ENCODE measurements around the gene GSX2.

- TF ChIP-seq ZNF239 (tag by site-specific recombination; IDR thresholded peaks at IDR 0.05) (no peak), CTCF (tag by site-specific recombination; IDR thresholded peaks at IDR 0.05) (no peak), ZNF248 (tag by site-specific recombination; IDR thresholded peaks at IDR 0.05) (no peak), ZBTB11 (tag by site-specific recombination; conservative IDR thresholded peaks at IDR 0.05; ENCODE audit: low read depth) (no peak), HOXA7 (CRISPR knock-in tag; IDR thresholded peaks at IDR 0.05; ENCODE audit: borderline replicate concordance) (no peak), ZSCAN23 (tag by site-specific recombination; IDR thresholded peaks at IDR 0.05) (no peak), ZNF280D (tag by site-specific recombination; IDR thresholded peaks at IDR 0.05) (no peak), ZNF175 (tag by site-specific recombination; IDR thresholded peaks at IDR 0.05) (no peak), PATZ1 (tag by site-specific recombination; IDR thresholded peaks at IDR 0.05) (no peak), ZNF785 (tag by site-specific recombination; IDR thresholded peaks at IDR 0.05) (no peak)
Measured at GRCh38 chr4:54074381-54074780, 25.6 kb upstream of the GSX2 start.

All from HEK293 (cell line).